ENCODE results near the gene TMEFF2.
"Not testable (repeated sequence)": the region's sequence is repeated elsewhere in the genome, so short reads cannot be mapped to it uniquely, and the experiment has no call there.

The TMEFF2 gene

DNA sequence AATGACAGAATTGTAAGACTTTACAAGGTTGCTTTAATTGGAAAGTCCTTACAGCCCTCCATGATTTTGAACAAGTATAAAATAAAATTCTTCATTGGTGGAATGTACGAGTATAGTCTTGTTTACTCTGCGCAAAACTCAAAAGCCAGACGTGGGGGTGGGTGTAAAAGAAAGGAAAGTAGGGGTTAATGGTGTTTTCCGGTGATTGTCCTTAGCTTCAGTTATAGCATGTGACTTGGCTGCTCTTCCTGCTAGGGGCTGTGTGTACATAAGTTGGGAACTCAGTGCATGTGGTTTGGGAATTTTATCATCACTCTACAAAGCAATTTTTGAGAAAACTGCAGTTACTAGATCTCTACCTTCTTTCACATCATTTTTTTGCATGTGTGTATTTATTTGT is 265.4 kb downstream of the TMEFF2 start:
- no peak for DNase-seq (ENCODE audit: low spot score)

DNA sequence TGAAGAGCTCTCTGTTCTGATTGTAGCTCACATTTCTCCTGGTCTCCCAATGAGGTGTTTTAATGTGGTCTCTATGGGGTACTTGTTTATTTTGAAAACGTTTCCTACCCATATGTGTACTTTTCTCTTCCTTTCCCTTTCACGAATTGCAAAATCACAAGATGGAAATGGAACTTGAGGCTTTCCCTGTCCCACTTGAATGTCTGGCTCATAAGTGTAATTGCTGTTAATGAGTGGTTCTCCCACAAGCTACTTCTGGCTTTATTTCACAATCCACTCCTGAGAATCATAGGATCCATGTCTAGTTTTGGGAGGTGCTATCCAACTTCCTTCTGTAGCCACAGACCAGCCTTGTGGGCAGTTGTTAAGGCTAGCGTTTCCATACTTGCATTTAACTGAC is 266.7 kb downstream of the TMEFF2 start:
- DNase-seq (ENCODE audit: low spot score): no peak

- no peak for DNase-seq (ENCODE audit: low spot score)
Measured at GRCh38 chr2:191927319-191927867, 267.3 kb downstream of the TMEFF2 start.

GRCh38 chr2:191926671-191927070 is 268.1 kb downstream of the TMEFF2 start:
- no peak for DNase-seq (ENCODE audit: low spot score)

- no peak for DNase-seq (ENCODE audit: low spot score)
Measured at GRCh38 chr2:191923652-191923997, 271.1 kb downstream of the TMEFF2 start.

DNA sequence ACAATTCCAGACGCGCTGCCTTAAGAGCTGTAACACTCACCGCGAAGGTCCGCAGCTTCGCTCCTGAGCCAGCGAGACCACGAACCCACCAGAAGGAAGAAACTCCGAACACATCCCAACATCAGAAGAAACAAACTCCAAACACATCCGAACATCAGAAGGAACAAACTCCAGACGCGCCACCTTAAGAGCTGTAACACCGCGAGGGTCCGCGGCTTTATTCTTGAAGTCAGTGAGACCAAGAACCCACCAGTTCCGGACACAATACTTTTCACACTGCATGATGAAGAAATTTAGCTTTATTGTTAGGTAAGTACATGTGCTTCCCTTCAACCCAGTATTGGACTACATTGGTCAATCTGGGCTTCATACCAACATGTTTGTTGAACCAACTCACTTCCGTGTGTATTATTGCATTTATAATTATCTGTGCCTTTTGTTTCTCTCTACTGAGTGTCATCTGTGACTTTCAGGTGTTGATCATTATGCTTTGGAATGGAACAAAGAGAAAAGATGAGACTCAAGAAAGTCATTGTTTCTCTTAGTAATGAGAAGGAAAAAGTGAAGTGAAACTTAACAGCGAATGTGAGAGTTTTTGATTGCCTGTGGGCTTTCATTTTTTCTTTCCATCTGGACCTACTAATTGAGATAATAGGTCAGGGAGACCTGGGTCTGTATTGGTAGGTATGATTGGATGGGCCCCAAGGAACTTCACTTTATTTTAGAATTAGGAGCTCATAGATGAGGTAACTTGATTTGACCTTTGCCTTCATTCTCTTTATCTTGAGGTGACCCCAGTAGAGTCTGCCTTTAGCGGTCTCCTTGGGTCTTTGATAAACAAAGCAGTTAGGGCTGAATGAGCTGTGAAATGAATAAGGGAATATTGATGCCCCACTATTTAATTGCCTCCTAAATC is 271.7 kb downstream of the TMEFF2 start:
- DNase-seq (ENCODE audit: low spot score): no peak

GRCh38 chr2:191921650-191922049 is 273.1 kb downstream of the TMEFF2 start:
- not testable (repeated sequence) for DNase-seq (ENCODE audit: low spot score)

GRCh38 chr2:191920502-191920901 is 274.2 kb downstream of the TMEFF2 start:
- DNase-seq (ENCODE audit: low spot score): no peak

GRCh38 chr2:191917967-191918651 is 276.6 kb downstream of the TMEFF2 start:
- DNase-seq (ENCODE audit: low spot score): no peak

- DNase-seq (ENCODE audit: low spot score): no peak
Measured at GRCh38 chr2:191917430-191917881, 277.3 kb downstream of the TMEFF2 start.

- no peak for DNase-seq (ENCODE audit: low spot score)
Measured at GRCh38 chr2:191916826-191917225, 277.9 kb downstream of the TMEFF2 start.

DNA sequence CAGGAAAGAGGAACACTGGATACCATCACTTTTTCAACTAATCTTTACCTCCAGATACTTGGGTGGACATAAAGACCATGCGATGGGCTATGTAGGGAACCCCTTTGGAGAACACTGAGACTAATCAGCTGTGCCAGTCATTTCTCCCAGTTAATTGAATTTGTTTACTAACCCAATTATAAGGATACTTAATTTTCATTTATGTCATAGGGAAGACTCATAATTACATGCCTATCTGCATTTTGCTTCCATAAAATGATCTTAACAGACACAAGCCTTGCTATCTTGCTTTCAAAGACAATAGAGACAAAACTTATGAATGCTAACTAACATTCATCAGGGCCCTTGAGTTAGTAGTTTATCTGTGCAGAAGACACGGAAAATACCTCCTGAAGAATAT is 279.0 kb downstream of the TMEFF2 start:
- DNase-seq (ENCODE audit: low spot score): no peak

DNA sequence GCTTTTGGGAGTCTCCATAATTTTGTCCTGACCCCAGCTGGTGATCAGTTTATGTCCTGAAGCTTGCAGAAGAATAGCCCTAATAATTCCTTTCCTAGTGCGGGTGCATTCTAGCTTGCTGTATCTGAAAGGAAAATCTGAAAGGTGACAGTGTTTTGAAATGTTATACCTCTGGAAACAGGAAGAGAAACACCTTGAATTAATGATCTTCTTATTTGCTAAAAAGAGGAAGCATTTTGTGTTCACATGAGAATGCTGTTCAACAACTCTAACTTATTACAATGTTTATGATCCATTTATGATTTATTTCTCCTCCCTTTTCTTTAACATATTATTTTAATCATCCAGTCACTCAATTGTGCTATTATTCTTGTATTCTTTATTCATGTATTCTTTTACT is 280.9 kb downstream of the TMEFF2 start:
- DNase-seq (ENCODE audit: low spot score): no peak

DNA sequence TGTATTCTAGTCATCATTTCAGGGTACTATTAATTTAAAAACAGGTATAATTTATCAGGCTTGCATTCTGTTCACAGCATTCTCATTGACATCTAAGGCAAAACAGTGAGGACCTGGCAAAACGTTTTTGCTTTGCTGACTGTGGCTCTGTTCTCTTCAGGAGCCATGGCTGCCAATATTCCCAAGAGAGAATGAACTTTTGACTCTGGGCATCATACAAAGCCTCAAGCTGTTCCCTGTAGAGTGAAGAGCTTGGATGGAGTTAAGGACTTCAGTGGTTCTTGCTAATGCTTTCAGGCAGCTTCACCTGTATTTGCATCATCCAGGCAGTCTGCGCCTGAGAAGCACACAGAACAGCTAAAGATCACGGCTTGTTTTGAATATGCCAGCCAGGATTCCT is 282.0 kb downstream of the TMEFF2 start:
- no peak for DNase-seq (ENCODE audit: low spot score)

GRCh38 chr2:191910518-191910917 is 284.2 kb downstream of the TMEFF2 start:
- DNase-seq (ENCODE audit: low spot score): no peak

DNA sequence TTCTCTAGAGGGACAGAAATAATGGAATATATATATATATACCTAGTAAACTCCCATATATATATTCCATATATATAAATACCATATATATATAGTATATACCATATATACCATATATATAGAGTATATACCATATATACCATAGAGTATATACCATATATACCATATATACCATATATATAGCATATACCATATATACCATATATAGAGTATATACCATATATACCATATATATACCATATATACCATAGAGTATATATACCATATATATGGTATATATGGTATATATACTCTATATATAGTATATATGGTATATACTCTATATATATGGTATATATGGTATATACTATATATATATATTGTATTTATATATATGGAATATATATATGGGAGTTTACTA is 285.9 kb downstream of the TMEFF2 start:
- no peak for DNase-seq (ENCODE audit: low spot score)

- DNase-seq (ENCODE audit: low spot score): no peak
Measured at GRCh38 chr2:191907545-191907944, 287.2 kb downstream of the TMEFF2 start.

GRCh38 chr2:191907091-191907490 is 287.6 kb downstream of the TMEFF2 start:
- no peak for DNase-seq (ENCODE audit: low spot score)

DNA sequence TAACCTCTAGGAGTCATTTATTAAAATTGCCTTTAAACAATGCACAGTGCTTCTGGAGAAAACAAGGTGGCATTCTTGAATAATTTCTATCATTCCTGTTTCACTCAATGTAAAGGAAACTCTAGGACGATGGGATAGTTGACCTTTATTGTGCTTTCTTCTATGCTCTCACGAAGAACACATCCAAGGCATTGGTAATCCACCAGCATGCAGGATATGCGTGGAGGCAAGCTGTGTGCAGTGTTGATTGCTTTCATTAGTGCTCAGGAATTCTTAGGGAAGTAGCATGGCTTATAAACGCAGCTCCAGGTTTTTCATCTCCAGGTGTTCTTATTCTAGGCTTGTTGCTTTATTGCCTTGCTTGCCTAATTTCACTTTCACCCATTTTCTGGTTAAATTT is 289.4 kb downstream of the TMEFF2 start:
- DNase-seq (ENCODE audit: low spot score): no peak

- DNase-seq (ENCODE audit: low spot score): no peak
Measured at GRCh38 chr2:191901031-191901430, 293.7 kb downstream of the TMEFF2 start.

GRCh38 chr2:191899410-191899809 is 295.3 kb downstream of the TMEFF2 start:
- no peak for DNase-seq (ENCODE audit: low spot score)
